Coronary artery (tissue), 2 donors: ENCODE measurements around the gene KPNA6.
"Not testable (repeated sequence)": the region's sequence is repeated elsewhere in the genome, so short reads cannot be mapped to it uniquely, and the experiment has no call there.

Experiments
- DNase-seq: peaks from one replicate; pipeline ENCODE4 v3.0.0-alpha.2; 2017; ENCODE audit warnings: low spot score
- H3K27ac ChIP-seq, 2 donors: fragments of 200-600 bp; sonication (generic); one replicate each; pipeline ENCODE4 v1.5.1; 2016 to 2019
- H3K4me3 ChIP-seq: fragments of 200-600 bp; sonication (generic); 2 replicates; pipeline ENCODE4 v1.5.1; 2016; ENCODE audit warnings: mild to moderate bottlenecking, moderate library complexity
- CTCF ChIP-seq: fragments of 200-600 bp; sonication (generic); IDR thresholded peaks from one replicate; pipeline ENCODE4 v1.5.1; 2019; ENCODE audit warnings: antibody characterized with exemption

Gene KPNA6

GRCh38 chr1:32114420-32114819 is 6.6 kb downstream of the KPNA6 start:
- TF ChIP-seq CTCF, result no peak
- no peak overlapping the region for H3K27ac ChIP-seq

DNA sequence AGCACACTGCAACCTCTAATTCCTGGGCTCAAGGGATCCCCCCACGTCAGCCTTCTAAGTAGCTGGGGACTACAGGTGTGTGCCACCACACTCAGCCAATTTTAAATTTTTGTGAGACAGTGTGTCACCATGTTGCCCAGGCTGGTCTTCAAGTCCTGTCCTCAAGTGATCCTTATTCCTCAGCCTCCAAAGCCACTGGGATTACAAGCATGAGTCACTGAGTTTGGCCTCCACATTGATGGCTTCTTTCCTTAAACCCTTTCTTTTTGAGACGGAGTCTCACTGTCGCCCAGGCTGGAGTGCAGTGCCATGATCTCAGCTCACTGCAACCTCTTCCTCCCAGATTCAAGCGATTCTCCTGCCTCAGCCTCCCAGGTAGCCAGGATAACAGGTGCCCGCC is 7.6 kb downstream of the KPNA6 start:
- peak overlapping the region in 1 of 2 donors; percentile 62 for H3K27ac ChIP-seq
- DNase-seq, result no peak
- no peak for TF ChIP-seq CTCF
- no peak overlapping the region for H3K4me3 ChIP-seq

More at GRCh38 chr1:32114420-32114819, 6.6 kb downstream of the KPNA6 start:
- no peak overlapping the region for H3K4me3 ChIP-seq
- DNase-seq, result no peak

DNA sequence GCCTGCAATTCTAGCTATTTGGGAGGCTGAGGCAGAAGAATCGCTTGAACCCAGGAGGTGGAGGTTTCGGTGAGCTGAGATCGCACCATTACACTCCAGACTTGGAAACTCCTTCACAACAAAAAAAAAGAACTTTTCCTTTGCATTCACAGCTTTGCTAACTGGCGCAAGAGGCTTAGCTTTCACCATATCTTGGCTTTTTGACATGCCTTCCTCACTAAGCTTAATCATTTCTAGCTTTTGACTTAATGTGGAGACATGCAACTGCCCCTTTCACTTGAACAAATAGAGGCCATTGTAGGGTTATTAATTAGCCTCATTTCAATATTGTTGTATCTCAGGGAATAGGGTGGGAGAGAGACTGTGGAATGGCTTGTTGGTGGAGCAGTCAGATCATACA is 8.7 kb downstream of the KPNA6 start:
- TF ChIP-seq CTCF, result no peak
- no peak for DNase-seq
- Histone ChIP-seq H3K4me3 (no peak overlapping the region), H3K27ac (peak overlapping the region; percentile 25 to 64)

GRCh38 chr1:32122151-32122550 is 14.3 kb downstream of the KPNA6 start:
- H3K27ac ChIP-seq, result no peak overlapping the region
- no peak for DNase-seq
- no peak for TF ChIP-seq CTCF
- no peak overlapping the region for H3K4me3 ChIP-seq

DNA sequence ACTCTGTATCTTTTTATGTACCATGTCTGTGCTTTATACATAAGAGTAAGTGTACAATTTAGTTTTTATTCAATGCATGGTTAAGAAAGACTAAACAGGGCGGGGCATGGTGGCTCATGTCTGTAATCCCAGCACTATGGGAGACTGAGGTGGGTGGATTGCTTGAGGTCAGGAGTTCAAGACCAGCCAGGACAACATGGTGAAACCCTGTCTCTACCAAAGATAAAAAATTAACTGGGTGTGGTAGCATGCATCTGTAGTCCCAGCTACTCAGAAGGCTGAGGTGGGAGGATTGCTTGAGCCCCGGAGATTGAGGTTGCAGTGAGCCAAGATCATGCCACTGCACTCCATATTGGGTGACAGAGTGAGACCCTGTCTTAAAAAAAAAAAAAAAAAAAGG is 15.5 kb downstream of the KPNA6 start:
- not testable (repeated sequence) for H3K4me3 ChIP-seq, DNase-seq, H3K27ac ChIP-seq

GRCh38 chr1:32125313-32125712 is 17.5 kb downstream of the KPNA6 start:
- TF ChIP-seq CTCF, result no peak
- H3K4me3 ChIP-seq, result no peak overlapping the region
- H3K27ac ChIP-seq, result no peak overlapping the region
- DNase-seq, result no peak

DNA sequence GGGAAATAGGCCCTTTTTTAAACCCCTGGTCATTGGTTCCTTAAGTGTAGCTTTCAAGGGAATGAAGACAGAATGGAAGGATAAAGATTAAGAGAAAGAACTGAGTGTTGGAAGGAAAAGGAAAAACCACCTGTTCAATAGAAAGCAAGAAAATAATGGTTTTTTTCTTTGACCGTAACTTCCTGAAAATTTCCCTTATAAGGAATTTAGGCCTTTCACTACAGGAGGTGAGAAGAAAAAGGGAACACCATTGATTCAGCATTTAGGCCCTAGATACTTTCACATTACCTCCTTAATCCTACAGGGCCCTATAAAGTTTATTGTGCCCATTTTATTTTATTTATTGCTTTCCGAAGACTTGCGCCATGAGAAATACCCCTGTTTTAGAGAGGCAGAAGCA is 18.9 kb downstream of the KPNA6 start:
- Histone ChIP-seq H3K27ac (no peak overlapping the region), H3K4me3 (no peak overlapping the region)
- TF ChIP-seq CTCF, result no peak
- DNase-seq, result no peak
